Measurements from ENCODE around the gene CACUL1.

The CACUL1 gene

DNA sequence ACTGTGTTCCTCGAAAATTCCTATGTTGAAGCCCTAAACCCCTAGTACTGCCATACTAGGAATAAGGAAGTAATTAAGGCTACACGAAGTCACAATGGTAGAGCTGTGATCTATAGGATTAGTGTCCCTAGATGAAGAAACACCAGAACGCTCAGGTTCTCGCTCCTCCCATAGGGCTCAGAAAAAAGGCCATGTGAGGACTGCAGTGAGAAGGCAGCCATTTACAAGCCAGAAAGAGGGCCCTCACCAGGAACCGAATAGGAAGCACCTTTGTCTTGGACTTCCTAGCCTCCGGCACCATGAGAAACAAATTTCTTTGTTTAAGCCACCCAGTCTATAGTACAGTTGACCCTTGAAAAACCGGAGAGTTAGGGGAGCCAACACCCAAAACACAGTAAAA is 46.2 kb downstream of the CACUL1 start:
- Histone ChIP-seq H3K9me3 (no peaks in the 10 kb centered on the region), H3K4me3 (ENCODE audit: low read depth in 1 of 2, low read length in 1 of 2) (no peak overlapping the region), H3K36me3 (peaks cover 38% of the 10 kb centered on the region), H3K27me3 (no peaks in the 10 kb centered on the region), H3K4me1 (ENCODE audit: control insufficient read depth in 1 of 2, insufficient read depth in 1 of 2, low read depth in 1 of 2, low read length in 1 of 2) (no peaks in the 10 kb centered on the region), H3K27ac (no peak overlapping the region)
- TF ChIP-seq, protein P1, sequence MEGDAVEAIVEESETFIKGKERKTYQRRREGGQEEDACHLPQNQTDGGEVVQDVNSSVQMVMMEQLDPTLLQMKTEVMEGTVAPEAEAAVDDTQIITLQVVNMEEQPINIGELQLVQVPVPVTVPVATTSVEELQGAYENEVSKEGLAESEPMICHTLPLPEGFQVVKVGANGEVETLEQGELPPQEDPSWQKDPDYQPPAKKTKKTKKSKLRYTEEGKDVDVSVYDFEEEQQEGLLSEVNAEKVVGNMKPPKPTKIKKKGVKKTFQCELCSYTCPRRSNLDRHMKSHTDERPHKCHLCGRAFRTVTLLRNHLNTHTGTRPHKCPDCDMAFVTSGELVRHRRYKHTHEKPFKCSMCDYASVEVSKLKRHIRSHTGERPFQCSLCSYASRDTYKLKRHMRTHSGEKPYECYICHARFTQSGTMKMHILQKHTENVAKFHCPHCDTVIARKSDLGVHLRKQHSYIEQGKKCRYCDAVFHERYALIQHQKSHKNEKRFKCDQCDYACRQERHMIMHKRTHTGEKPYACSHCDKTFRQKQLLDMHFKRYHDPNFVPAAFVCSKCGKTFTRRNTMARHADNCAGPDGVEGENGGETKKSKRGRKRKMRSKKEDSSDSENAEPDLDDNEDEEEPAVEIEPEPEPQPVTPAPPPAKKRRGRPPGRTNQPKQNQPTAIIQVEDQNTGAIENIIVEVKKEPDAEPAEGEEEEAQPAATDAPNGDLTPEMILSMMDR (IDR thresholded peaks at IDR 0.05), result no peak

DNA sequence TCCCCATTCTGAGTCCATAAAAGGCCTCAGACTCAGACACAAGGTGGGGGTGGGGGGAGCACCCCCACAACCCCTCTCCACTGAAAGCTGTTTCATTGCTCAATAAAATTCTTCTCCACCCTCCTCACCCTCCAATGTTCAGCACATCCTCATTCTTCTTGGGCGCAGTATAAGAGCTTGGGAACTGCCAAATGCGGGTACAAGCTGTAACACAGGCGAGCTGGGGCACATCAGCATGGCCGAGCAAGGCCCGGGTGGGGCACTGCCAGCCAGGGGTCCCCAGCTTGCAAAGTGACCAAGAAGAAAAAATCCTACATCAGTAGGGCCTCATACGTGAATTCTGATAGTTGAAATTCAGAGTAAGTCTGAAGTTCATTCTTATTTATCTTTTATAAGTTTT is 50.1 kb downstream of the CACUL1 start:
- Histone ChIP-seq H3K27ac (no peak overlapping the region), H3K27me3 (no peaks in the 10 kb centered on the region), H3K4me3 (ENCODE audit: low read depth in 1 of 2, low read length in 1 of 2) (no peak overlapping the region), H3K4me1 (ENCODE audit: control insufficient read depth in 1 of 2, insufficient read depth in 1 of 2, low read depth in 1 of 2, low read length in 1 of 2) (no peaks in the 10 kb centered on the region), H3K36me3 (peaks cover 55% of the 10 kb centered on the region), H3K9me3 (no peaks in the 10 kb centered on the region)
- TF ChIP-seq, protein P1 (IDR thresholded peaks at IDR 0.05), result no peak

DNA sequence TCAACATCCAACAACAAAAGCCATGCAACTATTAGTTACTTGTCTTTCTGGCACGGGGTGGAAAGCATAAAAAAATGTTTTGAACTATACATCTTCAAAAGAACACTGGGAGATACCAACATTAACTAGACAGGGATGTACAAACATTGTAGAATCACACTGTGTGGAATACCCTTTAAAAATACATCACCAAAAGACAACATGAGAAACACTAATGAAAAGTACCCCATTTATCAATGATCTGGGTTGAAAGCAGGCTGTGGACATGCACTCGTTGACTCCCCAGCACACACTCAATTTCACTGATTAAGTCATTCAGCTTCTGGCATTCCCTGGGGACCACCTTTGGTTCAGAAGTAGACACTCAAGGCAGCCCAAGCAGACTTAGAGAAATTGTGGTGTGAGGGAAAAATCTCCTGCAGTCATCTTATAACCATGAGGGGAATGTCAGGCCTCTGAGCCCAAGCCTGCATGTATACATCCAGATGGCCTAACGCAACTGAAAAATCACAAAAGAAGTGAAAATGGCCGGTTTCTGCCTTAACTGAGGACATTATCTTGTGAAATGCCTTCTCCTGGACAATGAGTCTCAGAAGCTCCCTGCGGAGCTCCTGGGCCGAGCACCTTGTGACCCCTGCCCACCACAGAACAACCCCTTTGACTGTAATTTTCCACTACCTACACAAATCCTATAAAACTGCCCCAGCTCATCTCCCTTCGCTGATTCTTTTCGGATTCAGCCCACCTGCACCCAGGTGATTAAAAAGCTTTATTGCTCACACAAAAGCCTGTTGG is 53.0 kb downstream of the CACUL1 start:
- H3K4me1 ChIP-seq (ENCODE audit: control insufficient read depth in 1 of 2, insufficient read depth in 1 of 2, low read depth in 1 of 2, low read length in 1 of 2), result no peaks in the 10 kb centered on the region
- TF ChIP-seq, protein P1 (IDR thresholded peaks at IDR 0.05), result no peak

DNA sequence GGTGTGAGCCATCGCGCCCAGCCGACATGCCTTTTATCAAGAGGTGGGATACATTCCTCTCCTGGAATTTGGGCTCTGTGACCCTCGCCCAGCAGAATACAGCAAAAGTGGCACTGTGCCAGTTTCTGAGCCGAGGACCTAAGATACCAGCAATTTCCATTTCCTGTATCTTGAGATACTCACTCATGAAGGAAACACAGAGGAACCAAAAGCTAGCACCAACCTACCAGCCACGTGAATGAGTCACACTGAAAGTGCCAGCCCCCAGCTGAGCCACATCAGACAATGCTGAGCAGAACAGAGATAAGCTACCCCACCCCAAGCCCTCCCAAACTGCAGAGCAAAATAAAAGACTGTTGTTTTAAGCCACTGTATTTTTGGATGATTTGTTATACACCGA is 56.3 kb downstream of the CACUL1 start:
- Histone ChIP-seq H3K36me3 (peaks cover 72% of the 10 kb centered on the region), H3K27ac (no peak overlapping the region), H3K9me3 (no peaks in the 10 kb centered on the region), H3K4me3 (ENCODE audit: low read depth in 1 of 2, low read length in 1 of 2) (no peak overlapping the region), H3K4me1 (ENCODE audit: control insufficient read depth in 1 of 2, insufficient read depth in 1 of 2, low read depth in 1 of 2, low read length in 1 of 2) (no peaks in the 10 kb centered on the region), H3K27me3 (no peaks in the 10 kb centered on the region)
- TF ChIP-seq, protein P1 (IDR thresholded peaks at IDR 0.05), result no peak

More for the DNA sequence above, 53.0 kb downstream of the CACUL1 start:
- H3K27ac ChIP-seq, result no peak overlapping the region
- H3K36me3 ChIP-seq, result peaks cover 64% of the 10 kb centered on the region
- H3K9me3 ChIP-seq, result no peaks in the 10 kb centered on the region
- no peaks in the 10 kb centered on the region for H3K27me3 ChIP-seq
- H3K4me3 ChIP-seq (ENCODE audit: low read depth in 1 of 2, low read length in 1 of 2), result no peak overlapping the region

DNA sequence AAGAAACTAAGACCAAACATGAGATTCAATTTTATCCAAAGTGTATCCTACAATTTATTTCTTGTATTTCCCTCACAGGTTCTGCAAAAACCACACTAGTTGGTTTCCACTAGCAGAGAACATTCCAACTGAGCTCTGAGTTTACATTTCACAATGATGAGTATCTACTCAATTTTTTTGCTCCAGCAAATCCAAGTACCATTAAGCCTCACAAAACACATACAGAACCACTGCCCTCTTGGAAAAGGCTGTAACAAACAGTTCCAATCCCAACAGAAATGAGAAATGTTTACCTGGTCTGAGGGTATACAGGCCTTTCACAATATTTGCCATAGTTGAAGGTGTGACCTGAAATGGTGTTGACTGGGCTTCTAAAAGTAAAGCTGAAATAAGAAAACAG is 59.9 kb downstream of the CACUL1 start:
- Histone ChIP-seq H3K27me3 (no peaks in the 10 kb centered on the region), H3K4me1 (ENCODE audit: control insufficient read depth in 1 of 2, insufficient read depth in 1 of 2, low read depth in 1 of 2, low read length in 1 of 2) (no peaks in the 10 kb centered on the region), H3K27ac (no peak overlapping the region), H3K36me3 (peaks cover 60% of the 10 kb centered on the region), H3K9me3 (no peaks in the 10 kb centered on the region), H3K4me3 (ENCODE audit: low read depth in 1 of 2, low read length in 1 of 2) (no peak overlapping the region)
- TF ChIP-seq, protein P1 (IDR thresholded peaks at IDR 0.05), result no peak

All from neutrophil (primary cell).